HG03457 (cell line): ENCODE data around the gene BMPER.

Experiments
- ATAC-seq: cut with Tn5 transposase; IDR thresholded peaks from one replicate; pipeline ENCODE4 v1.9.1; 2021; ENCODE audit warnings: moderate number of reproducible peaks; ENCODE audit not compliant: unreplicated experiment

The BMPER gene

GRCh38 chr7:33887266-33887975 is 17.9 kb upstream of the BMPER start:
- no peak for ATAC-seq

GRCh38 chr7:33888166-33888565 is 17.2 kb upstream of the BMPER start:
- no peak for ATAC-seq

- ATAC-seq: no peak
Observed at GRCh38 chr7:33892945-33893344, 12.4 kb upstream of the BMPER start.

- no peak for ATAC-seq
Observed at GRCh38 chr7:33893377-33893776, 12.0 kb upstream of the BMPER start.

GRCh38 chr7:33895025-33895804 is 10.1 kb upstream of the BMPER start:
- ATAC-seq: peak; percentile 99

- no peak for ATAC-seq
Observed at GRCh38 chr7:33900501-33900900, 4.8 kb upstream of the BMPER start.

GRCh38 chr7:33901199-33901598 is 4.1 kb upstream of the BMPER start:
- ATAC-seq: no peak

- ATAC-seq: no peak
Observed at GRCh38 chr7:33901847-33902246, 3.5 kb upstream of the BMPER start.

GRCh38 chr7:33902746-33903145 is 2.6 kb upstream of the BMPER start:
- no peak for ATAC-seq

GRCh38 chr7:33903791-33904680 is 1.3 kb upstream of the BMPER start:
- no peak for ATAC-seq

- no peak for ATAC-seq
Observed at GRCh38 chr7:33904681-33905388, 504 bp upstream of the BMPER start.

GRCh38 chr7:33906697-33907096 is 1.4 kb downstream of the BMPER start:
- ATAC-seq: no peak

GRCh38 chr7:33907625-33908024 is 2.3 kb downstream of the BMPER start:
- ATAC-seq: no peak

GRCh38 chr7:33909318-33909717 is 4.0 kb downstream of the BMPER start:
- ATAC-seq: no peak

- ATAC-seq: no peak
Observed at GRCh38 chr7:33909755-33910154, 4.4 kb downstream of the BMPER start.

GRCh38 chr7:33910756-33911155 is 5.4 kb downstream of the BMPER start:
- ATAC-seq: no peak

- ATAC-seq: no peak
Observed at GRCh38 chr7:33916357-33917081, 11.2 kb downstream of the BMPER start.

- no peak for ATAC-seq
Observed at GRCh38 chr7:33917661-33918060, 12.3 kb downstream of the BMPER start.

GRCh38 chr7:33918438-33919143 is 13.3 kb downstream of the BMPER start:
- ATAC-seq: no peak

- ATAC-seq: no peak
Observed at GRCh38 chr7:33919449-33919848, 14.1 kb downstream of the BMPER start.
